CD4-positive, alpha-beta T cell (primary cell): ENCODE data around the gene FAM149A. TPM values are rescaled to one million over a fixed set of nuclear protein-coding genes. Genes with fewer than 3 reads are reported as not detected.
A peak's percentile ranks its signal among the peaks of the same experiment; 100 is the strongest.

Experiments used
- ATAC-seq: fragments of 200-7000 bp; cut with Tn5 transposase; one replicate; pipeline ENCODE4 v1.10.0; 2022; ENCODE audit warnings: mild to moderate bottlenecking; ENCODE audit not compliant: poor library complexity
- CTCF ChIA-PET: fragments of 350-600 bp; sonication (Branson Sonifier 250); formaldehyde crosslinking; loops from one replicate; lab custom pipeline; 2021; ENCODE audit warnings: antibody characterized with exemption, inconsistent platforms; lab: Charles Lee
- POLR2A ChIA-PET: fragments of 350-600 bp; sonication (Branson Sonifier 250); formaldehyde crosslinking; loops from one replicate; lab custom pipeline; 2021; ENCODE audit warnings: antibody characterized with exemption, inconsistent platforms; lab: Charles Lee
- DNase-seq, 14 experiments: peaks; one replicate each; pipeline ENCODE4 v3.0.0-alpha.2; 2013 to 2020; ENCODE audit warnings: mixed read lengths in 2 of 14
- H3K27ac ChIP-seq, 2 donors: one replicate each; pipeline versions ENCODE4 v1.5.1 to v1.7.0; 2013; ENCODE audit warnings: low read length in 2 of 2, low read depth in 1 of 2, mild to moderate bottlenecking in 1 of 2
- H3K27me3 ChIP-seq, 2 experiments: 1 replicate in 1 of 2; 2 replicates in 1 of 2; pipeline versions ENCODE4 v1.6.1 to v1.7.0; 2013; ENCODE audit warnings: low read length in 2 of 2, control low read depth in 1 of 2, mild to moderate bottlenecking in 1 of 2, moderate library complexity in 1 of 2; ENCODE audit not compliant: insufficient read depth in 2 of 2, control insufficient read depth in 1 of 2
- H3K36me3 ChIP-seq: one replicate; pipeline ENCODE4 v1.6.1; 2013; ENCODE audit warnings: low read length, control low read depth; ENCODE audit not compliant: insufficient read depth
- H3K4me1 ChIP-seq: one replicate; pipeline ENCODE4 v1.6.1; 2013; ENCODE audit warnings: low read length, control low read depth; ENCODE audit not compliant: insufficient read depth
- H3K4me3 ChIP-seq: one replicate; pipeline ENCODE4 v1.5.1; 2013; ENCODE audit warnings: mild to moderate bottlenecking, low read length, moderate library complexity
- H3K9me3 ChIP-seq, 2 experiments: 1 replicate in 1 of 2; 2 replicates in 1 of 2; pipeline versions ENCODE4 v1.6.1 to v1.7.0; 2013; ENCODE audit warnings: low read length in 2 of 2, mild to moderate bottlenecking in 2 of 2, control low read depth in 1 of 2, moderate library complexity in 1 of 2; ENCODE audit not compliant: control insufficient read depth in 1 of 2, insufficient read depth in 1 of 2
- H3K27ac Mint-ChIP-seq: one replicate; pipeline ENCODE4 v1.8.0; 2020; ENCODE audit warnings: mixed read lengths
- H3K27me3 Mint-ChIP-seq: one replicate; pipeline ENCODE4 v1.8.0; 2021; ENCODE audit warnings: mixed read lengths
- H3K36me3 Mint-ChIP-seq: one replicate; pipeline ENCODE4 v1.8.0; 2021; ENCODE audit warnings: low read depth, mixed read lengths
- H3K4me1 Mint-ChIP-seq: one replicate; pipeline ENCODE4 v1.8.0; 2021; ENCODE audit warnings: low read depth, mixed read lengths
- H3K4me3 Mint-ChIP-seq: one replicate; pipeline ENCODE4 v1.8.0; 2020; ENCODE audit warnings: mild to moderate bottlenecking, mixed read lengths
- H3K9me3 Mint-ChIP-seq: one replicate; pipeline ENCODE4 v1.8.0; 2020; ENCODE audit warnings: mixed read lengths
- CTCF ChIP-seq: fragments of 200-600 bp; IDR thresholded peaks from one replicate; pipeline ENCODE4 v1.8.0; 2022; ENCODE audit warnings: antibody characterized with exemption, mild to moderate bottlenecking
- intact Hi-C, 2 experiments: fragments of 100-400 bp; cut with DNase I in 1 of 2; cut with micrococcal nuclease in 1 of 2; formaldehyde crosslinking; loops; one replicate each; pipeline versions ENCODE4 v1.15.1 to v1.9.0; 2023 to 2025; cut with DNase I, micrococcal nuclease
- total RNA-seq, 174 experiments: library from RNA in 2 of 174; stranded (reverse) in 2 of 174; gene quantifications; one replicate each; pipeline ENCODE4 v1.2.3 and lab custom pipeline; 2021 to 2026

The FAM149A gene
- total RNA-seq, 2 experiments from 2014 or later = 0.61 to 1.1 TPM

- no peak for ATAC-seq
- Histone ChIP-seq H3K4me1 (no peaks in the 10 kb centered on the region), H3K36me3 (no peaks in the 10 kb centered on the region), H3K27ac (no peak overlapping the region), H3K27me3 (peaks cover 0 to 3% of the 10 kb centered on the region in 2 experiments), H3K9me3 (no peaks in the 10 kb centered on the region), H3K4me3 (no peak overlapping the region)
- H3K27me3 Mint-ChIP-seq = peaks cover 6% of the 10 kb centered on the region
- CTCF ChIA-PET = no interaction called here
- POLR2A ChIA-PET = no interaction called here
- H3K36me3 Mint-ChIP-seq = no peaks in the 10 kb centered on the region
- H3K4me1 Mint-ChIP-seq = no peaks in the 10 kb centered on the region
- TF ChIP-seq CTCF = no peak
- intact Hi-C loops = no loop called here
- no peak overlapping the region for H3K4me3 Mint-ChIP-seq
- H3K27ac Mint-ChIP-seq = no peak overlapping the region
- DNase-seq = no peak
- peaks cover 2% of the 10 kb centered on the region for H3K9me3 Mint-ChIP-seq
Measured at GRCh38 chr4:186128842-186129241, 24.3 kb downstream of the FAM149A start.

- CTCF ChIA-PET = no interaction called here
Measured at GRCh38 chr4:186131935-186132334, 27.4 kb downstream of the FAM149A start.

GRCh38 chr4:186132577-186133242, 28.2 kb downstream of the FAM149A start:
- DNase-seq = no peak
- TF ChIP-seq CTCF = peak; percentile 18

More at GRCh38 chr4:186131935-186132334, 27.4 kb downstream of the FAM149A start:
- Histone ChIP-seq H3K4me1 (no peaks in the 10 kb centered on the region), H3K27ac (no peak overlapping the region), H3K27me3 (no peaks in the 10 kb centered on the region), H3K36me3 (no peaks in the 10 kb centered on the region), H3K4me3 (no peak overlapping the region), H3K9me3 (no peaks in the 10 kb centered on the region)
- intact Hi-C loops = no loop called here
- no peak overlapping the region for H3K4me3 Mint-ChIP-seq
- no peak for DNase-seq
- peaks cover 6% of the 10 kb centered on the region for H3K27me3 Mint-ChIP-seq
- no peak overlapping the region for H3K27ac Mint-ChIP-seq
- POLR2A ChIA-PET = no interaction called here
- ATAC-seq = no peak
- H3K36me3 Mint-ChIP-seq = no peaks in the 10 kb centered on the region
- no peaks in the 10 kb centered on the region for H3K4me1 Mint-ChIP-seq
- TF ChIP-seq CTCF = no peak
- H3K9me3 Mint-ChIP-seq = no peaks in the 10 kb centered on the region

More at GRCh38 chr4:186132577-186133242, 28.2 kb downstream of the FAM149A start:
- intact Hi-C loops = no loop called here
- no peaks in the 10 kb centered on the region for H3K27me3 ChIP-seq
- Mint-ChIP-seq H3K36me3 (no peaks in the 10 kb centered on the region), H3K27ac (no peak overlapping the region), H3K9me3 (no peaks in the 10 kb centered on the region), H3K27me3 (peaks cover 6% of the 10 kb centered on the region), H3K4me3 (no peak overlapping the region), H3K4me1 (no peaks in the 10 kb centered on the region)
- ChIA-PET POLR2A (no interaction called here), CTCF (no interaction called here)
- no peaks in the 10 kb centered on the region for H3K4me1 ChIP-seq
- no peaks in the 10 kb centered on the region for H3K9me3 ChIP-seq
- H3K4me3 ChIP-seq = no peak overlapping the region
- no peak overlapping the region for H3K27ac ChIP-seq
- no peak for ATAC-seq
- no peaks in the 10 kb centered on the region for H3K36me3 ChIP-seq
